Cortex of kidney (tissue), 1 donor: ENCODE results near the gene DNAJA3.

Experiments used
- DNase-seq: peaks from one replicate; lab custom pipeline; 2025; lab: John Stamatoyannopoulos, UW

The DNAJA3 gene

GRCh38 chr16:4407543-4408322 is 17.9 kb upstream of the DNAJA3 start:
- no peak for DNase-seq

GRCh38 chr16:4408323-4408690 is 17.4 kb upstream of the DNAJA3 start:
- no peak for DNase-seq

GRCh38 chr16:4409081-4409932 is 16.4 kb upstream of the DNAJA3 start:
- no peak for DNase-seq

GRCh38 chr16:4410335-4411075 is 15.2 kb upstream of the DNAJA3 start:
- DNase-seq, result no peak

- no peak for DNase-seq
Measured at GRCh38 chr16:4411684-4412083, 14.0 kb upstream of the DNAJA3 start.

GRCh38 chr16:4412159-4412558 is 13.5 kb upstream of the DNAJA3 start:
- no peak for DNase-seq

GRCh38 chr16:4412854-4413253 is 12.8 kb upstream of the DNAJA3 start:
- no peak for DNase-seq

- DNase-seq, result no peak
Measured at GRCh38 chr16:4414187-4414917, 11.3 kb upstream of the DNAJA3 start.

- DNase-seq, result no peak
Measured at GRCh38 chr16:4415538-4416199, 10.0 kb upstream of the DNAJA3 start.

GRCh38 chr16:4416200-4417032 is 9.3 kb upstream of the DNAJA3 start, which contains the start of gene CORO7:
Gene CORO7 (minus strand): TSS chr16:4416596. CDS start chr16:4416518, 78 bp downstream.
- no peak for DNase-seq

- no peak for DNase-seq
Measured at GRCh38 chr16:4419402-4419959, 6.2 kb upstream of the DNAJA3 start.

- DNase-seq, result no peak
Measured at GRCh38 chr16:4420505-4421105, 5.1 kb upstream of the DNAJA3 start.

GRCh38 chr16:4426021-4426684 is 485 bp downstream of the DNAJA3 start:
- no peak for DNase-seq

- DNase-seq, result no peak
Measured at GRCh38 chr16:4426722-4427372, 1.2 kb downstream of the DNAJA3 start.

- DNase-seq, result no peak
Measured at GRCh38 chr16:4428500-4428899, 2.8 kb downstream of the DNAJA3 start.

GRCh38 chr16:4431023-4431422 is 5.4 kb downstream of the DNAJA3 start:
- DNase-seq, result no peak

GRCh38 chr16:4433228-4433627 is 7.6 kb downstream of the DNAJA3 start:
- DNase-seq, result no peak
